Heart left ventricle (tissue), 13 donors: ENCODE measurements around the gene NAALADL2.

Experiments used
- CTCF ChIP-seq, 12 donors: fragments of 200-600 bp; sonication (generic) in 4 of 12; IDR thresholded peaks; one replicate each; pipeline versions ENCODE4 v1.5.0 to v1.8.0; 2018 to 2022; ENCODE audit warnings: antibody characterized with exemption in 12 of 12, mild to moderate bottlenecking in 5 of 12
- POLR2A ChIP-seq, 2 donors: fragments of 450-650 bp; IDR thresholded peaks; one replicate each; pipeline ENCODE4 v1.6.1; 2017; ENCODE audit warnings: antibody characterized with exemption in 2 of 2, mild to moderate bottlenecking in 2 of 2, moderate library complexity in 2 of 2
- donor health status: ischemic (EF 13 %, LVEDD 7.1; RV severe dilation, severe dysfunction).
- donor health status: DM: no; HTN: yes; CAD: no.
- donor health status: DM: no; HTN: no; CAD: no.
- donor health status: ischemic (EF 25% LVEDD 6.9; RV normal size, moderate dysfunction).
- donor health status: ischemic (EF 25% LVEDD 5.7; RV mildly dilated, moderate dysfunction).
- donor health status: ischemic (EF 35%, LVEDD 5.7; RV mildly dilated, moderate dysfunction).
- donor health status: nonischemic (EF 11% LVEDD 7.7; RV severe dilation, severe dysfunction).
- donor health status: DM: yes; HTN: yes; CAD: no.
- donor health status: PGD.
- donor health status: ischemic (EF 29% LVEDD 5.4; RV normal size, mild dysfunction).
- donor health status: nonischemic (EF 23%, LVEDD 6.1; RV moderate dilation, normal function).

GRCh38 chr3:175659670-175660350 lies 800.7 kb downstream of the NAALADL2 start:
- TF ChIP-seq CTCF (IDR thresholded peaks at IDR 0.05) (no peak), POLR2A (IDR thresholded peaks at IDR 0.05) (no peak)
